Chondrocyte (in vitro differentiated cells): Measurements from ENCODE around the gene AIFM1. TPM values are rescaled to one million over a fixed set of nuclear protein-coding genes. Genes with fewer than 3 reads are reported as not detected.

Source experiments
- DNase-seq: peaks from one replicate; pipeline ENCODE4 v3.0.0; 2021; ENCODE audit warnings: mixed read lengths, low spot score
- H3K27ac Mint-ChIP-seq: one replicate; pipeline ENCODE4 v1.8.0; 2021; ENCODE audit warnings: mild to moderate bottlenecking, moderate library complexity, mixed read lengths; ENCODE audit not compliant: unreplicated experiment
- H3K27me3 Mint-ChIP-seq: 2 replicates; pipeline ENCODE4 v1.8.0; 2021; ENCODE audit warnings: low read depth, mixed read lengths
- H3K36me3 Mint-ChIP-seq: 2 replicates; pipeline ENCODE4 v1.8.0; 2021; ENCODE audit warnings: low read depth, mixed read lengths
- H3K4me1 Mint-ChIP-seq: 2 replicates; pipeline ENCODE4 v1.8.0; 2021; ENCODE audit warnings: low read depth, mild to moderate bottlenecking, mixed read lengths
- H3K4me3 Mint-ChIP-seq: one replicate; pipeline ENCODE4 v1.8.0; 2021; ENCODE audit warnings: mild to moderate bottlenecking, moderate library complexity, mixed read lengths; ENCODE audit not compliant: unreplicated experiment
- H3K9me3 Mint-ChIP-seq: 2 replicates; pipeline ENCODE4 v1.8.0; 2021; ENCODE audit warnings: low read depth, mixed read lengths
- total RNA-seq: library from RNA; stranded (reverse); gene quantifications from 3 replicates; pipeline ENCODE4 v1.2.1, GENCODE V29; 2021
- TF ChIP-seq, protein P1 (sequence below): fragments of 200-600 bp; sonication (generic); IDR thresholded peaks from 2 replicates; pipeline ENCODE4 v1.5.0; 2021; ENCODE audit warnings: antibody characterized with exemption, mild to moderate bottlenecking, moderate library complexity

The AIFM1 gene
- total RNA-seq, 1 donor from 2014 or later, result 29.2 TPM

DNA sequence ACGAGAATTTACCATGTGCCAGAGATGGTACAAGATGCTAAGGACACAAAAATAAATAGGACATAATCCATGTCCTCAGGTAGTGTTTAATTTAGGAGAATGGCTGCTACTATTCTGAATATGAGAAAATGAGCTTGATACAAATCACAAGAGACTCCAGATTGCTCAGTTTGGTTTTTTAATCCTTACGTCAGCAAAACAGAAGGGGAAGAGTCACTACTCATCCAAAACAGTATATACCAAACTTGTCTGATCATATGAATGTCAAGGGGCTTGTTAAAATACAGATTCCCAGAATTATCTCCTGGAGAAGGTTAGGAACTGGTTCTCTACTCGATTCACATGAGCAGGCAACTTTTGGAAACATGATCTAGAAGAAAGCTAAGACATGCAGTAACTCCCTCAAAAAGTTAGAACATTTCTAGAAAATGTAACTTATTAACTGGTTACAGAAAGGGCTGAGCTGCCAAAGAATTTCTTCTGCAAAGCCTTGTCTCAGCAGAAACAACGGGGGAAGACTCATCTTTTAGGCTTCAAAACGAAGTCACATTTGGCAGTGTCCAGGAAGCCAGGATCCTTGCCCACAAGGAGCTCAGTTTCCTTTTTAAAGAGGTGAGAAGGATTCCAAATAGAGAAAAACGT lies 3.4 kb downstream of the AIFM1 start:
- no peaks in the 10 kb centered on the region for H3K36me3 Mint-ChIP-seq
- no peak overlapping the region for H3K4me3 Mint-ChIP-seq
- TF ChIP-seq, protein P1, sequence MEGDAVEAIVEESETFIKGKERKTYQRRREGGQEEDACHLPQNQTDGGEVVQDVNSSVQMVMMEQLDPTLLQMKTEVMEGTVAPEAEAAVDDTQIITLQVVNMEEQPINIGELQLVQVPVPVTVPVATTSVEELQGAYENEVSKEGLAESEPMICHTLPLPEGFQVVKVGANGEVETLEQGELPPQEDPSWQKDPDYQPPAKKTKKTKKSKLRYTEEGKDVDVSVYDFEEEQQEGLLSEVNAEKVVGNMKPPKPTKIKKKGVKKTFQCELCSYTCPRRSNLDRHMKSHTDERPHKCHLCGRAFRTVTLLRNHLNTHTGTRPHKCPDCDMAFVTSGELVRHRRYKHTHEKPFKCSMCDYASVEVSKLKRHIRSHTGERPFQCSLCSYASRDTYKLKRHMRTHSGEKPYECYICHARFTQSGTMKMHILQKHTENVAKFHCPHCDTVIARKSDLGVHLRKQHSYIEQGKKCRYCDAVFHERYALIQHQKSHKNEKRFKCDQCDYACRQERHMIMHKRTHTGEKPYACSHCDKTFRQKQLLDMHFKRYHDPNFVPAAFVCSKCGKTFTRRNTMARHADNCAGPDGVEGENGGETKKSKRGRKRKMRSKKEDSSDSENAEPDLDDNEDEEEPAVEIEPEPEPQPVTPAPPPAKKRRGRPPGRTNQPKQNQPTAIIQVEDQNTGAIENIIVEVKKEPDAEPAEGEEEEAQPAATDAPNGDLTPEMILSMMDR, result no peak
- H3K9me3 Mint-ChIP-seq, result no peaks in the 10 kb centered on the region
- H3K4me1 Mint-ChIP-seq, result peaks cover 30% of the 10 kb centered on the region
- no peak overlapping the region for H3K27ac Mint-ChIP-seq
- H3K27me3 Mint-ChIP-seq, result no peaks in the 10 kb centered on the region
- no peak for DNase-seq

DNA sequence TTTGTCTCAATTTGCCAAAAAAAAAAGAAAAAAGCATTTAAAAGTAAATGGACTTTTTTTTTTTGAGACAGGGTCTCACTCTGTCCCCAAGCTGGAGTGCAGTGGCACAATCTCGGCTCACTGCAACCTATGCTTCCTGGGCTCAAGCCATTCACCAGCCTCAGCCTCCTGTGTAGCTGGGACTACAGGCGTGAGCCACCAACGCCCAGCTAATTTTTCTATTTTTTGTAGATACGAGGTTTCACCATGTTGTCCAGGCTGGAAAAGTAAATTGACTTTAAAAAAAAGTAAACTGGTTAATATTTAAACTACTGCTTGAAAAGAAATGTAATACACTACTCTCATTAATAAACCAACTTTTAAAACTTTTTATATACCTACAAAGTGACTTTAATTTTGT lies 5.9 kb downstream of the AIFM1 start:
- no peaks in the 10 kb centered on the region for H3K36me3 Mint-ChIP-seq
- H3K4me1 Mint-ChIP-seq, result peaks cover 20% of the 10 kb centered on the region
- no peak for DNase-seq
- H3K9me3 Mint-ChIP-seq, result no peaks in the 10 kb centered on the region
- H3K27ac Mint-ChIP-seq, result no peak overlapping the region
- no peak overlapping the region for H3K4me3 Mint-ChIP-seq
- TF ChIP-seq, protein P1, result no peak
- no peaks in the 10 kb centered on the region for H3K27me3 Mint-ChIP-seq

DNA sequence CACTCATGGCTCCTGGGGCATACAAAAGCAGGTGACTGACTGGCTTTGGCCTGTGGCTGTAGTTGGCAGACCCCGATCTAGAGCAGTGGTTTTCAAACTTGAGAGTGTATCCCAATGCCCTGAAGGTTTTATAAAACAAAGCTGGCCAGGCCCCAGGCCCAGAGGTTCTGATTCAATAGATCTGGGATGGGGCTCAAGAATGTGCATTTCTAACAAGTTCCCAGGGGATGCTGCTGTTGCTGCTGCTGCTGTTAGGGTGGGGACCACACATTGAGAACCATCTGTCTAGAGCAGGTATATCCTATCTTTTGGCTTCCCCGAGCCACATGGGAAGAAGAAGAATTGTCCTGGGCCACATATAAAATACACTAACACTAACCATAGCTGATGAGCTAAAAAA lies 7.3 kb downstream of the AIFM1 start:
- no peak for DNase-seq
- H3K9me3 Mint-ChIP-seq, result no peaks in the 10 kb centered on the region
- H3K4me3 Mint-ChIP-seq, result no peak overlapping the region
- TF ChIP-seq, protein P1, result no peak
- no peaks in the 10 kb centered on the region for H3K27me3 Mint-ChIP-seq
- no peaks in the 10 kb centered on the region for H3K36me3 Mint-ChIP-seq
- no peak overlapping the region for H3K27ac Mint-ChIP-seq
- H3K4me1 Mint-ChIP-seq, result peaks cover 10% of the 10 kb centered on the region

DNA sequence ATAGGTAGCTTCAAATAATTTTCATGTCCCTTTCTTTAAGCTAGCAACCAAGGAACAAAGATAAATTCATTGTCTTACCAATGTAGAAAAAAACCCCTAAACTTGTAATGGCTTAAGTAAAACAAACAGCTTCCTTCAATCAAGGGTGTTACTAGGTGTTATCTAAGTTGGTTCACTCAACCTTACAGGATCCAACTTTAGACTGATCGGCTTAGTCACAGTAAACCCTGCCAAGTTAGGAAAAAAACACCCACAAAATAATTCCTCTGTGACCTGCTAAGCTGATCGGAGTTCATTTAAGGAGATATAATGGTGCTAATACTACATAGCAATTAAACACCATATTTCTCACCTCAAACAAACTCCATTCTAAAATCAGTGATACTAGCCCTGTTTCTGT lies 10.1 kb downstream of the AIFM1 start:
- DNase-seq, result no peak
- Mint-ChIP-seq H3K4me1 (no peaks in the 10 kb centered on the region), H3K27me3 (no peaks in the 10 kb centered on the region), H3K4me3 (no peak overlapping the region), H3K36me3 (no peaks in the 10 kb centered on the region), H3K9me3 (no peaks in the 10 kb centered on the region), H3K27ac (no peak overlapping the region)
- TF ChIP-seq, protein P1, result no peak

DNA sequence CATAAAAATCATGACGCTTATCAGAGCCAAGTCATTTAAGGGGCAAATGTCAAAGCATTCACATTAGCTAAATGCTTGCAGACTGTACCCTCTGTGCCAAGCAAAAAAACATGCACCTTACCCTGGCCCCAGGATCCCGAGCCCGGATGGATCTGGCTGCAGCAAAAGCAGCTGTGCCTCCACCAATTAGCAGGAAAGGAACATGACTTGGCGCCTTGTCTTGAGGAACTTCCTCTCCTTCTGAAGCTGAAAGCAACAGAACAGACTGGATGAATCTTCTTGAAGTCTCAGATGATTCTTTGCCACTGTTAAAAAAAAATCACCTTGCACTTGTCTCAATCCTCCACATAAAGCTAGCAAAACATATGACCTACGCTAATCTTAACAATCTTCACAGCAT lies 18.0 kb downstream of the AIFM1 start:
- H3K27ac Mint-ChIP-seq, result no peak overlapping the region
- H3K9me3 Mint-ChIP-seq, result peaks cover 6% of the 10 kb centered on the region
- no peak for DNase-seq
- peaks cover 5% of the 10 kb centered on the region for H3K4me1 Mint-ChIP-seq
- H3K36me3 Mint-ChIP-seq, result peaks cover 8% of the 10 kb centered on the region
- no peaks in the 10 kb centered on the region for H3K27me3 Mint-ChIP-seq
- no peak overlapping the region for H3K4me3 Mint-ChIP-seq
- TF ChIP-seq, protein P1, result no peak
